Coronary artery (tissue), 2 donors: Measurements from ENCODE around the gene RPE.

Source experiments
- DNase-seq: peaks from one replicate; pipeline ENCODE4 v3.0.0-alpha.2; 2017; ENCODE audit warnings: low spot score
- H3K27ac ChIP-seq, 2 donors: fragments of 200-600 bp; sonication (generic); one replicate each; pipeline ENCODE4 v1.5.1; 2016 to 2019
- H3K4me3 ChIP-seq: fragments of 200-600 bp; sonication (generic); 2 replicates; pipeline ENCODE4 v1.5.1; 2016; ENCODE audit warnings: mild to moderate bottlenecking, moderate library complexity
- TF ChIP-seq, protein P1 (sequence below): fragments of 200-600 bp; sonication (generic); IDR thresholded peaks from one replicate; pipeline ENCODE4 v1.5.1; 2019; ENCODE audit warnings: antibody characterized with exemption

The RPE gene

GRCh38 chr2:210038078-210038477 is 35.6 kb downstream of the RPE start:
- TF ChIP-seq, protein P1, sequence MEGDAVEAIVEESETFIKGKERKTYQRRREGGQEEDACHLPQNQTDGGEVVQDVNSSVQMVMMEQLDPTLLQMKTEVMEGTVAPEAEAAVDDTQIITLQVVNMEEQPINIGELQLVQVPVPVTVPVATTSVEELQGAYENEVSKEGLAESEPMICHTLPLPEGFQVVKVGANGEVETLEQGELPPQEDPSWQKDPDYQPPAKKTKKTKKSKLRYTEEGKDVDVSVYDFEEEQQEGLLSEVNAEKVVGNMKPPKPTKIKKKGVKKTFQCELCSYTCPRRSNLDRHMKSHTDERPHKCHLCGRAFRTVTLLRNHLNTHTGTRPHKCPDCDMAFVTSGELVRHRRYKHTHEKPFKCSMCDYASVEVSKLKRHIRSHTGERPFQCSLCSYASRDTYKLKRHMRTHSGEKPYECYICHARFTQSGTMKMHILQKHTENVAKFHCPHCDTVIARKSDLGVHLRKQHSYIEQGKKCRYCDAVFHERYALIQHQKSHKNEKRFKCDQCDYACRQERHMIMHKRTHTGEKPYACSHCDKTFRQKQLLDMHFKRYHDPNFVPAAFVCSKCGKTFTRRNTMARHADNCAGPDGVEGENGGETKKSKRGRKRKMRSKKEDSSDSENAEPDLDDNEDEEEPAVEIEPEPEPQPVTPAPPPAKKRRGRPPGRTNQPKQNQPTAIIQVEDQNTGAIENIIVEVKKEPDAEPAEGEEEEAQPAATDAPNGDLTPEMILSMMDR = no peak
- Histone ChIP-seq H3K4me3 (no peak overlapping the region), H3K27ac (no peak overlapping the region)
- no peak for DNase-seq

DNA sequence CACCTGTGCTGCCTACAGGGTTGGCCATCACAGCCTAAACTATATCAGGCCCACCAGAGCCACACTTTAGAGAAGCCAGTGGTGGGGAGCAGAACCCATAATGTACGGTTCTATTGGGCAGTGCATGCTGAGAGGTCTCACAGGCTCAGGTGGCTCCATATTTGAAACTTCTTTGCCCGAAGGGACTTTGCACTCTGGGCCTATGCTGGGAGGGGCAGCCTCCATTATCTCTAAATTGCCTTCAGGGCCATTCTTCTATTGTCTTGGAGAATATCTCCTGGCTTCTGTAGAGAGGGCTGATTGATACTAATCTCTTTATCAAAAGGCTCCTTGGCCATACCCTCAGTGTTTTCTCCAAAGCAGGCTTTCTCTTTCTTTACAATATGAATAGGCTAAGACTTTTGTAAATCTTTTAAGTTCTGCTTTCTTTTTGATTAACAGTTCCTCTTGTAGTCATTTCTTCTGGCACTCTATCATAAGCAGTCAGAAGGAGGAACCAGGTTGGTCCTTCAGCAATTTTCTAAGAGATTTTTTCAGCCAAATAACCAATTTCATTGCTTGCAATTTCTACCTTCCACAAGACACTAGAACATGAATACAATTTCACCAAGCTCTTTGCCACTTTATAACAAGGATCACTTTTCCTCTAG is 44.5 kb downstream of the RPE start:
- no peak for DNase-seq
- TF ChIP-seq, protein P1 = no peak

DNA sequence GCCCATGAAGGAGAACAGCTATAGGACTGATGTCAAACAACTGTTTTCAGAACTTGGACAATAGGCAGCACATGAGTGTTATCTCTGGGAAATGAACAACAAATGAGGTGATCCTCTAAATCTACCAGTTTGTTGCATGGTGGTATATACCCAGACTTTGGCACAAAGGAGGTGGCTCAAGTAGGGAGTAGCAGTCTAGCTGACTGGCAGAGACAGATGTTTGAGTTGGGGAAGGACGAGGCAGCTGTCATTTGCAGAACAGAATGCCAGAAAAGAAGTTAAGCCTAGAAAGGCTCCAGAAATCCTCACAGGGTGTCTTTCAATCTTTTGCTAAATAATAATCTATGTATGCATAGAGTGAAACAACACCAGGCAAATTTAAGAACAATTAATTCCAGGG is 47.4 kb downstream of the RPE start:
- no peak overlapping the region for H3K27ac ChIP-seq
- TF ChIP-seq, protein P1 = no peak
- no peak overlapping the region for H3K4me3 ChIP-seq
- no peak for DNase-seq

More for the DNA sequence above, 44.5 kb downstream of the RPE start:
- Histone ChIP-seq H3K27ac (no peak overlapping the region), H3K4me3 (no peak overlapping the region)

DNA sequence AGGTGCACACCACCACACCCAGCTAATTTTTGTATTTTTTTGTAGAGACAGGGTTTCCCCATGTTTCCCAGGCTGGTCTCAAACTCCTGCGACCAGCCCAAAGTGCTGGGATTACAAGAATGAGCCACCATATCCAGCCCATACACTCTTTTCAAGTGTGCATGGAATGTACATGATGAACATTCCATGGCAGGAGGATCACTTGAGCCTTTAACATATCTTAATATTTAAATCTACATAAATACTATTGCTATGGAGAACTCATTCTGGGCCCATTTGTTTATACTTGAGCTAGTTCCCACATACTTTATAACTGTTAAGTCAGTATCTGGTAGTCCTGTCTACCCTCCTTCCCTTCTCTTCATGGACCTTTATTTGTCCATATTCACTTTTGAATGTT is 48.4 kb downstream of the RPE start:
- Histone ChIP-seq H3K4me3 (no peak overlapping the region), H3K27ac (no peak overlapping the region)
- DNase-seq = no peak
- TF ChIP-seq, protein P1 = no peak

DNA sequence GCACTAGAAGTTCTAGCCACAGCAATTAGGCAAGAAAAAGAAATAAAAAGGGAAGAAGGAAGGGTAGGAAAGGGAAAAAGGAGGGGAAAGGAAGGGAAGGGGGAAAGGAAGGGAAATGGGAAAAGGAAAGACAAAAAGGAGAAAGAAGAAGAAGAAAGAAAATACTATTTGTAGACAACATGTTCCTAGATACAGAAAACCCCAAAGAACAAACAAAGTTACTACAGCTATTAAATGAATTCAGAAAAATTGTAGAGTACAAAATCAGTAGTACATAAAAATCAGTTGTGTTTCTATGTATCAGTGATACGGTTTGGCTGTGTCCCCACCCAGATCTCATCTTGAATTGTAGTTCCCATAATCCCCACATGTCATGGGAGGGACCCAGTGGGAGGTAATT is 52.3 kb downstream of the RPE start:
- TF ChIP-seq, protein P1 = no peak
- no peak for DNase-seq
- no peak overlapping the region for H3K4me3 ChIP-seq

GRCh38 chr2:210055825-210056224 is 53.4 kb downstream of the RPE start:
- DNase-seq = no peak
- TF ChIP-seq, protein P1 = no peak
- Histone ChIP-seq H3K27ac (no peak overlapping the region), H3K4me3 (no peak overlapping the region)

More for the DNA sequence above, 52.3 kb downstream of the RPE start:
- no peak overlapping the region for H3K27ac ChIP-seq

- TF ChIP-seq, protein P1 = no peak
- no peak overlapping the region for H3K4me3 ChIP-seq
- no peak overlapping the region for H3K27ac ChIP-seq
- DNase-seq = no peak
These were observed 60.9 kb downstream of the RPE start for GRCh38 chr2:210063306-210063705.
